Hypothalamus (tissue), 51 donors: ENCODE results near the gene MRFAP1L1.
A peak's percentile ranks its signal among the peaks of the same experiment; 100 is the strongest.

Source experiments
- DNase-seq, 51 donors: peaks; one replicate each; lab custom pipeline; 2025; lab: John Stamatoyannopoulos, UW

The MRFAP1L1 gene

DNA sequence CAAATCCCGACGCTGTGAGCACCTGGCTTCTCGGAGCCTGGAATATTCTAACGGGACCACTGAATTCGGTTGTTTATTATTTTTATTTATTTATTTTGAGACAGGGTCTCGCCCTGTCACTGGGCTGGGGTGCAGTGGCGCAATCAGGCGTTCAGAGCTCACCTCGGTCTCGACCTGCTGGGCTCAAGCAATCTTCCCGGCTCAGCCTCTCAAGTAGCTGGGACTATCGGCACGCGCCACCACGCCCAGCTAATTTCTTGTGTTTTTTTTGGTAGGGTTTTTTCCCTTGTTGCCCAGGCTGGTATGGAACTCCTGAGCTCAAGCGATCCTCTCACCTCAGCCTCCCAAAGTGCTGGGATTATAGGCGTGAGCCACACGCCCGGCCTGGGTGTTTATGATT is 37.5 kb downstream of the MRFAP1L1 start:
- DNase-seq, result no peak

DNA sequence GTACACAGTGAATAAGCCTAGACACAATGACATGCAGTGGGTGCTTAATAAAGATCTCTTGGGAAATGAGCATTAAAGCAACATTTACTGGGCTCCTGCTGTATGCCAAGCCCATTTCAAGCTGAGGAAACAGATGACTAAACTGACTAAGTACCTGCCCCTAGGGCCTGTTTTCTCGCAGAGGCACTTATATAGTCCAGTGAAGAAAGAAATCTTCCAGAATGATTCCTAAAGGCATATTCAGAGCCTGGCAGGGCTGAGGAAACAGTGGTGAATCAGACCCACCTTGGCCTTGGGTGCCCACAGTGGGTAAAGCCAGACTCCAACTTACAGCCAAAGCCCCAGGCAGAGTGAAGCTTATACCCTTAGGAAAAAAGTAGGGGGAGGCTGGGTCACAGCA is 38.0 kb downstream of the MRFAP1L1 start:
- DNase-seq, result no peak

DNA sequence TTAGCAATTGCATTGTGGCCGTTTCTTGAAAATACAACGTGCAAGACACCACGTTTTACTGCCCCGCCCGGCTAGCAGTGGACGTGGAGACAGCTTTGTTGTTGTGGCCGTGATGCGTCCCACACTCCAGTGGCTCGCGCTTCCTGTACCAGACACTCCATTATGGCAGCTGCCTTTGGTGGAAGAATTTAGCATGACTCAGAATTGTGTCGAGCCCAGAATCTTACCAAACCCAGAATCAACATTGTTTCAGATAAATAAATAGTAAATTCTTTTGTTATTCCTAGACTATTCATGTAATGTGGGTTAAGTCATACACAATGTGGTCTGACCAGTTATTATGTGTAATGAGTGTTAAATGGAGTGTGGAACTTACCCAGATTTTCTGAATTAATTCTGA is 41.3 kb downstream of the MRFAP1L1 start:
- DNase-seq, result no peak

DNA sequence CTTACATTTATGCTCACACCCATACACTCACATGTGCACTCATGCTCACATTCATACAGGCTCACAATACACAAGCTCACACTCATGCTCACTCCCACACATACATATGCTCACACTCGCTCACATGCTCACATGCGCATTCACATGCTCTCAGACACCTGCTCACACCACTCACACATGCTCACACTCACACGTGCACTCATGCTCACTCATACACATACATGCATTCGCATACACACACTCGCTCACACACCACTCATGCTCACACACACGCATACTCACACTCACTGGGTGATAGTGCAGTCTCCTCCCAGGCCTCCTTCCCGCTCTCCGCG is 44.4 kb downstream of the MRFAP1L1 start:
- DNase-seq, result no peak

DNA sequence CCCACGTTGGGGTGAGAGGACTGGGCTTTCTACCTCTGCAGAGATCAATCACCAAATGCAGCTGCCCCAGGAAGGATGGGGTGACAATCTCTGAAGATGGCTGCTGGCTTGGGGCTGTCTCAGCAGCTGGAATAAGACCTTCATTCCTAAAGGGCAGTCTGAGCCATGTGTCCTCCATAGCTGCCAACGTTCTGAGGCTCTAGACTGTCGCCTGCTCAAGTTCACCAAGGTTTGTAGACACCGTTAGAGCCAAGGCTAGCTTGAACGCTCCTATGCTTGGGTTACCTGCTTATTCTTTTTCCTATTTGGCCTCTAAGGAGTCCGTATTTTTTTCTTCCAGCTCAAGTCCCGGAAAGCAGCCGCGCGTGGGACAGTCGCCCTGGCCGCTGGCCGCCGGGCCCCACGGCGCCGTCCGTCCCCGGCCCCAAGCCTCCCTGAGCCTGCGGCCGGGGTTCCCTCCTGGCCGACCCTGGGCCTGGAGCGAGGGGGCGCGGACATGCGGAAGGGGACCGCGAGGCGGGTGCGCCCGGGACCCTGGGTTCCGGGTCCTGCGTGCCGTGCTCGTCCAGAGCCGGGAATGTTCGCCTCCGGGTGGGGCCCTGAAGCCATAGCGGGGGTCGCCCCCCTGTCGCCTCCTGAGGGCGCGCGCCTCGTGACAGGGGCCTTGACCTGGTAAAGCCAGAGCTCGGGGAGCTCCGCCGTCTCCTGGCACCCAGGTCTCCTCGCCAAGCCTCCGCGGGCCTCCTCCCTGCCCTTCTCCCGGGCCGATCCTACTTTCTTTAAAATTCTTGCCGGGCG is 45.9 kb downstream of the MRFAP1L1 start:
- peak in 1 of 51 donors; percentile 6 for DNase-seq

DNA sequence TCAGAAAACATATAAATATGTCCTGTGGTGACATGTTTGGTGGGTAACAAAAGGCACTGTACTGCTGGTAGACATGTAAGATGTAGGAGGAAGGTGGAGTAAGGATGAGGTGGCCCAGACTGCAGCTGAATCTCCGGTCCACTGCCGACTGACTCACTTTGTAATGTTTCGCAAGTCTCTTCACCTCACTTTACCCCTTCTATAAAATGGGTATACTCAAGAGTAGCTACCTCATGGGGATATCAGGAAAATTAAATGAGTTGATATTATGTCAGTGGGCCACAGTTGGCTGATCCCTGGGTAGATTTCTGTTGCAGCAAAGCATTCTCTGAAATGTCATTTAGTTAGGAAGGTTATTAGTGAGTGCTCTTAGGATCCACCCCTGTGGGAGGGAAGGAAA is 47.1 kb downstream of the MRFAP1L1 start:
- DNase-seq, result no peak

DNA sequence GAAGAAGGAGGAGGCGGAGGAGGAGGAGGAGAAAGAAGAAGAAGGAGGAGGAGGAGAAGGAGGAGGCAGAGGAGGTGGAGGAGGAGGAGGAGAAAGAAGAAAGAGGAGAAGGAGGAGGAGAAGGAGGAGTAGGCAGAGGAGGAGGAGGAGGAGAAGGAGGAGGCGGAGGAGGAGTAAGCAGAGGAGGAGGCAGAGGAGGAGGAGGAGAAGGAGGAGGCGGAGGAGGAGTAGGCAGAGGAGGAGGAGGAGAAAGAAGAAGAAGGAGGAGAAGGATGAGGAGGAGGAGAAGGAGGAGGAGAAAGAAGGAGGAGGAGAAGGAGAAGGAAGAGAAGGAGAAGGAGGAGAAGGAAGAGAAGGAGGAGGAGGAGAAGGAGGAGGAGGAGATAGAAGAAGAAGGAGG is 49.2 kb downstream of the MRFAP1L1 start:
- no peak for DNase-seq

DNA sequence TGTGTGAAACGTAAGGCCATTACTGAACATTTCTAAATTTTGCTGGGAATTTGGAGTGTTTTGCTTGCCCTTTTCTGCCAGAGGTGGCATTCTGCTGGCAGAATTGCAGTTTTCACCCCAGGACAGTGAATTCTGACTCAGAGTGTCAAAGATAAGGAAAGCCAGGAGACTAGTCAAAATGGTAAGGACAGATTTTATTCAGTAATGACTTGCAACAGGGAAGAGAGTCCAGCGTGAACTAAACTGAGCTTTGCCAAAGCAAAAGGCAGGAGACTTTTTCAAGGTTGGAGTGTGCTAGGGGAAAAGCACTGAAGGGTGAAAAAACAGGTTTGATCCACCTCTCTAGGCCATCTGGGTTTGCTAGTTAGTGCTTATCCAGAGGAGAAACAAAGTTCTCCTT is 49.8 kb downstream of the MRFAP1L1 start:
- DNase-seq, result no peak

DNA sequence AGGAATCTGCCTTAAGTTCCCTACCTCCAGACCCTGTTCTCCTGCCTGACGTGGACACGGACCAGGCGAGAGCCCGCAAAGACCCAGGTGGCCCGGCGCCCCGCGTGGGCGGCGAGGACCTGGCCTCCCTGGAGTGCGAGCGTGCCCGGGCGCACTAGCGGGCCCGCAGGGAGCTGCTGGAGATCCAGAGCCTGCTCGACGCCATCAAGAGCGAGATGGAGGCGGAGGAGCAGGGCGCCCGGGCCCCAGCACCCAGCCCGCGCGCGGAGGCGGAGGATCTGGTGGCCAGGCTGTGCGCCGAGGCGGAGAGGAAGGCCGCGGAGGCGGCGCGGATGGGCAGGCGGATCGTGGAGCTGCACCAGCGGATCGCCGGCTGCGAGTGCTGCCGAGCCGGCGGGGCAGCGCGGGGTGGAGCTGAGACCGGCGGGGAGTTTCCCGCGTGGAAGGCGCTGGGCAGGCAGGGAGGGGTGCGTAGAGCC is 51.0 kb downstream of the MRFAP1L1 start:
- DNase-seq, result peak in 13 of 51 donors; percentile 8 to 47 (median 23)

DNA sequence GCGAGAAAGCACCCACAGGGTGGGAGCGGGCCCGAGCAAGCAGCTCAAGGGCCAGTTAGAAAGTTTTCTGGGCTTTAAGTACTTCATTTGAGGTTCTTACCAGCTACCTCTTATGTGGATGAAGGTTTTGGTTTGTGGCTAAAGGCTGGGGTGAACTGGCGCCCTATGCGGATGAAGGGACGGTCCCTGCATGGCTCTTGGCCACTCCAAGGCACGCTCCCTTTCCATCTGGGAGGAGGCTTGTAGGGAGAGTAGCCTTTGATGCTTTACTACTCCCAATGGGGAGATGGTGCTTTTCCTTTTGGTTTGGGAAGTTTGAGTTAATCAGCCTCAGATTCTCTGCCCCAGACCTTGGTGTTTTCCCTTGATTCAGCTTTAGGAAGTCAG is 51.5 kb downstream of the MRFAP1L1 start:
- DNase-seq, result no peak
